Testis (tissue), 2 donors: ENCODE data around the gene ZMAT5.

ENCODE experiments used
- CTCF ChIP-seq, 3 experiments: fragments of 450-650 bp in 2 of 3; fragments of 200-600 bp in 1 of 3; sonication (generic) in 1 of 3; IDR thresholded peaks; one replicate each; pipeline ENCODE4 v1.5.1; 2016 to 2019; ENCODE audit warnings: antibody characterized with exemption in 3 of 3, mild to moderate bottlenecking in 2 of 3, moderate library complexity in 1 of 3
- POLR2A ChIP-seq: fragments of 450-650 bp; IDR thresholded peaks from one replicate; pipeline ENCODE4 v1.6.1; 2017; ENCODE audit warnings: antibody characterized with exemption, mild to moderate bottlenecking, moderate library complexity

- TF ChIP-seq CTCF (IDR thresholded peaks at IDR 0.05) (no peak), POLR2A (no peak)
Observed at GRCh38 chr22:29758068-29758622, 8.7 kb downstream of the ZMAT5 start.
